Calu3 (cell line): ENCODE data around the gene EPRS1. TPM values are rescaled to one million over a fixed set of nuclear protein-coding genes. Genes with fewer than 3 reads are reported as not detected.

Source experiments
- BruUV-seq: library from RNA; stranded (reverse); fragments of 400-500 nt; replicated peaks from 2 replicates; lab custom pipeline; 2021; lab: Mats Ljungman, UMichigan
- CTCF ChIA-PET: fragments of 300-600 bp; sonication (Branson Sonifier 250); formaldehyde crosslinking; loops from one replicate; lab custom pipeline; 2022; ENCODE audit warnings: antibody characterized with exemption; lab: Charles Lee
- DNase-seq: peaks from one replicate; pipeline ENCODE4 v3.0.0; 2022
- H3K27ac Mint-ChIP-seq: one replicate; pipeline ENCODE4 v1.8.0; 2022; ENCODE audit warnings: mixed read lengths; ENCODE audit not compliant: unreplicated experiment
- H3K27me3 Mint-ChIP-seq: one replicate; pipeline ENCODE4 v1.8.0; 2022; ENCODE audit warnings: mixed read lengths; ENCODE audit not compliant: unreplicated experiment
- H3K36me3 Mint-ChIP-seq: one replicate; pipeline ENCODE4 v1.8.0; 2022; ENCODE audit warnings: mild to moderate bottlenecking, moderate library complexity, mixed read lengths; ENCODE audit not compliant: insufficient read depth, unreplicated experiment
- H3K4me1 Mint-ChIP-seq: one replicate; pipeline ENCODE4 v1.8.0; 2022; ENCODE audit warnings: mild to moderate bottlenecking, low read depth, mixed read lengths; ENCODE audit not compliant: unreplicated experiment
- H3K4me3 Mint-ChIP-seq: one replicate; pipeline ENCODE4 v1.8.0; 2022; ENCODE audit warnings: mild to moderate bottlenecking, low read depth, moderate library complexity, mixed read lengths; ENCODE audit not compliant: unreplicated experiment
- H3K9me3 Mint-ChIP-seq: one replicate; pipeline ENCODE4 v1.8.0; 2022; ENCODE audit warnings: low read depth, mixed read lengths; ENCODE audit not compliant: unreplicated experiment
- intact Hi-C: fragments of 100-400 bp; cut with micrococcal nuclease; formaldehyde crosslinking; loops from one replicate; pipeline ENCODE4 v1.10.0; 2022; ENCODE audit not compliant: unreplicated experiment
- total RNA-seq: library from RNA; stranded (reverse); gene quantifications from 2 replicates; pipeline ENCODE4 v1.2.3, GENCODE V29; 2022
- TF ChIP-seq, protein P1 (sequence below): fragments of 200-600 bp; IDR thresholded peaks from one replicate; pipeline ENCODE4 v1.8.0; 2022; ENCODE audit warnings: antibody characterized with exemption; ENCODE audit not compliant: unreplicated experiment

EPRS1 gene
- total RNA-seq, 1 experiment from 2014 or later: 155 TPM

DNA sequence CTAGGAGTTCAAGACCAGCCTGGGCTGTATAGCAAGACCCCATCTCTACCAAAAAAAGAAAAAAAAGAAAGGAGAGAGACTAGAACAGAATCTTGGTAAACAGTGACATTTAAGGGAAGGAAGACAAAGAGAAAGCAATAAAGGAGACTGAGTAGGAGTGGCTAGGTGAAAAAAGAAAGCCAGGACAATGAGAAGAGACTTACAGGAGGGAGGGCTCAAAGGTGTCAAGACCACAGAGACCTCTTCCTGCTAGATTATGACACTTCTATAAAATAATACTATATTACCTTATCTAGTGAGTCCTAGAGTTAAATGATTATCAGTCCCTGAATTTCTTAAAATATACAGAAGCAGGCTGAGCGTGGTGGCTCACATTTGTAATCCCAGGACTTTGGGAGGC, 10.1 kb upstream of the EPRS1 start:
- CTCF ChIA-PET: interaction anchor here (0.7 kb wide), 1 partner anchor 10 kb away, joined by 3 read pairs; the partner anchor contains the start of gene EPRS1
- H3K36me3 Mint-ChIP-seq: peaks cover 11% of the 10 kb centered on the region
- TF ChIP-seq, protein P1, sequence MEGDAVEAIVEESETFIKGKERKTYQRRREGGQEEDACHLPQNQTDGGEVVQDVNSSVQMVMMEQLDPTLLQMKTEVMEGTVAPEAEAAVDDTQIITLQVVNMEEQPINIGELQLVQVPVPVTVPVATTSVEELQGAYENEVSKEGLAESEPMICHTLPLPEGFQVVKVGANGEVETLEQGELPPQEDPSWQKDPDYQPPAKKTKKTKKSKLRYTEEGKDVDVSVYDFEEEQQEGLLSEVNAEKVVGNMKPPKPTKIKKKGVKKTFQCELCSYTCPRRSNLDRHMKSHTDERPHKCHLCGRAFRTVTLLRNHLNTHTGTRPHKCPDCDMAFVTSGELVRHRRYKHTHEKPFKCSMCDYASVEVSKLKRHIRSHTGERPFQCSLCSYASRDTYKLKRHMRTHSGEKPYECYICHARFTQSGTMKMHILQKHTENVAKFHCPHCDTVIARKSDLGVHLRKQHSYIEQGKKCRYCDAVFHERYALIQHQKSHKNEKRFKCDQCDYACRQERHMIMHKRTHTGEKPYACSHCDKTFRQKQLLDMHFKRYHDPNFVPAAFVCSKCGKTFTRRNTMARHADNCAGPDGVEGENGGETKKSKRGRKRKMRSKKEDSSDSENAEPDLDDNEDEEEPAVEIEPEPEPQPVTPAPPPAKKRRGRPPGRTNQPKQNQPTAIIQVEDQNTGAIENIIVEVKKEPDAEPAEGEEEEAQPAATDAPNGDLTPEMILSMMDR: no peak
- BruUV-seq: no TSS peak
- intact Hi-C loops: no loop called here
- no peaks in the 10 kb centered on the region for H3K27me3 Mint-ChIP-seq
- no peak for DNase-seq
- no peaks in the 10 kb centered on the region for H3K4me1 Mint-ChIP-seq
- no peak overlapping the region for H3K27ac Mint-ChIP-seq
- H3K4me3 Mint-ChIP-seq: no peak overlapping the region
- no peaks in the 10 kb centered on the region for H3K9me3 Mint-ChIP-seq

DNA sequence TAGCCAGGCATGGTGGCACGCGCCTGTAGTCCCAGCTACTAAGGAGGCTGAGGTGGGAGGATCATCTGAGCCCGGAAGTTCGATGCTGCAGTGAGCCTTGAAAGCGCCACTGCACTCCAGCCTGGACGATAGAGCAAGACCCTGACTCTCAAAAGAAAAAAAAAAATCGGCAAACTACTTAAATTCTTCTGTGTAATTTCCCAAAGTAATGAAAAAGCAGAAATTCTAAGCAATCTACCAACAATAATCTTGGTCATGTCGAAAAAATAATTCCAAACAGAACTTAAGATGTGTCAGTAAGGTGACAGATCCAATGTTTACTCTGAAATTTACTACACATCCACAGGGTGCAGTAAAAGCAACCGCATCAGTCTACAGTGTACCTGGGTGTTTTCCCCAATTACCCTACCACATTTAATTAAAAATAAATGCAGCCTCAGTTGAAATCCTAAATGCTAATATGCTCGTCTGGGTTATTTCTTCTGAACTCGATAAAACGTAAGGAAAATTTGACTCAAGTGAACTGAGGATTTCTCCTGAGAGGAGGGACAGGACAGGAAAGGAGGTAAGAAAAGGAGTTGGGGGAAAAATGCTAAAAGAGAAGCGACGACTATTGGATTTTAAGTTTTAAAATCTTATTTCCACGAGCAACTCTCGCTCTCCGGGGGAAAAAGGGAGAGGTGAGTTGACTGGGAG, 801 bp downstream of the EPRS1 start:
- CTCF ChIA-PET: interaction anchor here (0.6 to 0.7 kb wide), 3 partner anchors 11 to 254 kb away, joined by 3 to 4 read pairs (median 3); no protein-coding TSS in a partner anchor
- TF ChIP-seq, protein P1: no peak
- Mint-ChIP-seq H3K4me1 (peaks cover 10% of the 10 kb centered on the region), H3K9me3 (no peaks in the 10 kb centered on the region), H3K27me3 (no peaks in the 10 kb centered on the region), H3K4me3 (peak overlapping the region; percentile 97), H3K36me3 (peaks cover 55% of the 10 kb centered on the region), H3K27ac (peak overlapping the region; percentile 99)
- no TSS peak for BruUV-seq
- peak; percentile 9 for DNase-seq
- intact Hi-C loops: loop anchor here (5.0 kb wide), 1 partner anchor 442 kb away; no protein-coding TSS in a partner anchor

DNA sequence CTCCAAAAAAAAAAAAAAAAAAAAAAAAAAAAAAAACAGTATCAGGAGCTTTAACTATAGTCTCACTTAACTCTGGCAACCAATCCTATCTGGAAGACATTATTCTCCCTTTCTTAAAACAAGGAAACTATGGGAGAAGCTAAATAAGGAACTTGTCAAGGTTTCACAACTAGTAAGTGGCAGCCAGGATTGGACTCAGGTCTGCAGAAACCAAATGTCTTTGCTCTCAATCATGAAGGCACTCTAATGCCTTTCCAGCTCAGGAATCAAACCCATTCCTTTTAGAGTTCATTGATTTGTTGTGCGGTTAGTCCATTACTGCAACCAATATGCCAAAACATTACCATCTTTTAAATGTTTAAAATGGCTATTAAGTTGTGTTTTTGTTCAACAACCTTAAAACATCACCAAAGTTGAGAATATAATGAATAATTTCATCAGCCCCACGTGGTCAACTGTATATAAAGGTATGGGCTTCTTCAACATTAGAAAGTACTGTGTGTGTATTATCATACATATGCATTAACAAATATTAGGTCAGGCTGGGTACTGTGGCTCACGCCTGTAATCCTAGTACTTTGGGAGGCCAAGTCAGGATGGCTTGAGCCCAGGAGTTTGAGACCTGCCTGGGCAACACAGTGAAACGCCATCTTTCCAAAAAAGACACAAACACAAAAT, 1.5 kb downstream of the EPRS1 start:
- TF ChIP-seq, protein P1: no peak
- DNase-seq: no peak
- Mint-ChIP-seq H3K4me1 (peaks cover 10% of the 10 kb centered on the region), H3K4me3 (peak overlapping the region; percentile 97), H3K27me3 (no peaks in the 10 kb centered on the region), H3K9me3 (no peaks in the 10 kb centered on the region), H3K36me3 (peaks cover 62% of the 10 kb centered on the region), H3K27ac (peak overlapping the region; percentile 99)
- CTCF ChIA-PET: no interaction called here
- no TSS peak for BruUV-seq
- intact Hi-C loops: loop anchor here (5.0 kb wide), 1 partner anchor 442 kb away; no protein-coding TSS in a partner anchor

DNA sequence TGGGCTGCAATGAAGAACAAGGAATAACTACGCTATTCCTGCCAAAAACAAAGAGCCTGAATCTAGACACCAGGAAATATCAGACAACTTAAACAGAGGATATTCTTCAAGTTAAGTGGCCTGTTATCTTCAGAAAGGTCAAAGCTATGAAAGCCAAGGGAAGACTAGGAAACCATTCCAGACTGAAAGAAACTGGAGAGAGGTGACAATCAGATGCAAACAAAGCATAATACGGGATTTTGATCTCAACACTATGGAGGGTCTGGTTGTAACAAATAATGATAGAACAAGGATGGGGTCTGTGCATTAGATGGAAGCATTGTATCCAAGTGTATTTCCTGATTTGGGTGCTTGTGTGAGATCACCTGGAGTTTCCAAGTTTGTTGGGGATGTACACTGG, 2.7 kb downstream of the EPRS1 start:
- intact Hi-C loops: no loop called here
- no peak for DNase-seq
- Mint-ChIP-seq H3K9me3 (no peaks in the 10 kb centered on the region), H3K4me3 (peak overlapping the region; percentile 97), H3K27me3 (no peaks in the 10 kb centered on the region), H3K4me1 (peaks cover 15% of the 10 kb centered on the region), H3K27ac (peak overlapping the region; percentile 9), H3K36me3 (peaks cover 69% of the 10 kb centered on the region)
- CTCF ChIA-PET: no interaction called here
- TF ChIP-seq, protein P1: no peak
- BruUV-seq: no TSS peak
